Breast epithelium (tissue), 4 donors: Measurements from ENCODE around the gene ALOX5AP. TPM values are rescaled to one million over a fixed set of nuclear protein-coding genes. Genes with fewer than 3 reads are reported as not detected.

Source experiments
- DNase-seq, 2 donors: peaks; one replicate each; pipeline ENCODE4 v3.0.0-alpha.2; 2019; ENCODE audit warnings: low spot score in 2 of 2
- H3K27ac ChIP-seq, 2 donors: fragments of 200-600 bp; sonication (generic) in 1 of 2; one replicate each; pipeline ENCODE4 v1.5.1; 2016 to 2019; ENCODE audit warnings: mild to moderate bottlenecking in 1 of 2
- H3K27me3 ChIP-seq, 2 donors: fragments of 200-600 bp; sonication (generic) in 1 of 2; one replicate each; pipeline versions ENCODE4 v1.5.1 to v1.6.0; 2017 to 2019; ENCODE audit warnings: control low read depth in 1 of 2, mild to moderate bottlenecking in 1 of 2
- H3K36me3 ChIP-seq: fragments of 200-600 bp; one replicate; pipeline ENCODE4 v1.5.1; 2019
- H3K4me1 ChIP-seq, 2 donors: fragments of 200-600 bp; sonication (generic); one replicate each; pipeline ENCODE4 v1.5.1; 2016 to 2019; ENCODE audit warnings: control low read depth in 1 of 2
- H3K4me3 ChIP-seq, 3 donors: fragments of 200-600 bp; sonication (generic); 1 replicate in 2 of 3; 2 replicates in 1 of 3; pipeline ENCODE4 v1.5.1; 2016 to 2019; ENCODE audit warnings: mild to moderate bottlenecking in 3 of 3, moderate library complexity in 2 of 3
- H3K9me3 ChIP-seq, 2 donors: fragments of 200-600 bp; sonication (generic) in 1 of 2; one replicate each; pipeline ENCODE4 v1.5.1; 2016 to 2019; ENCODE audit warnings: control low read depth in 1 of 2
- POLR2A ChIP-seq: fragments of 450-650 bp; IDR thresholded peaks from one replicate; pipeline ENCODE4 v1.6.1; 2016; ENCODE audit warnings: antibody characterized with exemption, mild to moderate bottlenecking, moderate library complexity
- POLR2AphosphoS5 ChIP-seq, 3 donors: sonication (generic); formaldehyde crosslinking; IDR thresholded peaks; one replicate each; pipeline ENCODE4 v1.6.1; 2017; ENCODE audit warnings: antibody characterized with exemption in 3 of 3
- intact Hi-C: fragments of 100-400 bp; cut with DNase I; formaldehyde crosslinking; loops from one replicate; pipeline ENCODE4 v1.15.1; 2023; ENCODE audit warnings: low total_unique reads
- total RNA-seq, 3 donors: library from RNA; depleted of rRNA; stranded (reverse); fragments of >200 nt; gene quantifications; one replicate each; pipeline ENCODE4 v1.1.0, GENCODE V29; 2016
- TF ChIP-seq, protein P1 (sequence below), 3 donors: fragments of 450-650 bp; IDR thresholded peaks; one replicate each; pipeline ENCODE4 v1.5.1; 2016 to 2017; ENCODE audit warnings: antibody characterized with exemption in 3 of 3, mild to moderate bottlenecking in 3 of 3, moderate library complexity in 3 of 3

ALOX5AP gene
- total RNA-seq, 3 donors from 2014 or later = 32.1 to 47.4 (median 37.9) TPM

DNA sequence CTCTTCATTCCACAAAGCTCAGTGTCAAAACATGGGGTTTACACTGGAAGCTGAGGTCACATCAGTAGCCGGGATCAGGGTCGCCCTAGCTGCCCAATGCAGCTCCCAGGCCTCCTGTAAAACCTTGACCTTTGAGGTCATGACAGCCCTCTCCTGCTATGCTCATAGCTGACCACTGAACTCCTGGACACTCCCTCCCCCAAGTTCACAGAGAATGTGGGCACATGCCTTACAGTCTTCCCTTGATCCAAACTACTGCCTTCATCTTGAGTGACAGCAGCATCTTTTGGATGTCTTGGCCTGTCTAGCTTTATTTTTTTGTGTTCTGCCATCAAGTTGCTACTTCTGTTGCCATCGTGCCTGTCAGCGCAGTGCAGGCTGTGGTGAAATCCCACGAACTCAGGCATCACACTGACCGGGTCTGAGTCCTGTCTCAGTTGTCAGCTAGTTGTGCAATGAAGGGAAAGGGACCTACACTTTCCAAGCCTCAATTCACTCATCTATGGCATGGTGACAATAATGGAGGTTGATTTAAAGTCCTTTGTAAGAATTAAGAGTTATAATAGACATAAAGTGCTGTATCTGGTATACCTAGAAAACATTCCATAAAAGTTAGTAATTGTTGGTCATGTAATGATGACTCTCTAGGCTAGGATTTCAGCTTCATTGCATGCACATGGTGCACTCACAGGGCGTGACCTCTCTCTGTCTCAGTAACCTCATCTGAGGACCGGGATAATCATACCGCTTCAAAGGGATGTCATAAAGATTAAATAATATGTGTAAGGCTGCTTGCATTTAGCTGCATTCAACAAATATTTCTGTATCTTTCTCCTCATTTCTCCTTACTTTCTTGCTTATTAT lies 16.4 kb upstream of the ALOX5AP start:
- Histone ChIP-seq H3K27me3 (no peaks in the 10 kb centered on the region), H3K9me3 (no peaks in the 10 kb centered on the region), H3K27ac (no peak overlapping the region), H3K4me3 (no peak overlapping the region), H3K36me3 (no peaks in the 10 kb centered on the region), H3K4me1 (no peaks in the 10 kb centered on the region)
- no peak for TF ChIP-seq POLR2AphosphoS5 (IDR thresholded peaks at IDR 0.05)
- no peak for TF ChIP-seq POLR2A
- TF ChIP-seq, protein P1, sequence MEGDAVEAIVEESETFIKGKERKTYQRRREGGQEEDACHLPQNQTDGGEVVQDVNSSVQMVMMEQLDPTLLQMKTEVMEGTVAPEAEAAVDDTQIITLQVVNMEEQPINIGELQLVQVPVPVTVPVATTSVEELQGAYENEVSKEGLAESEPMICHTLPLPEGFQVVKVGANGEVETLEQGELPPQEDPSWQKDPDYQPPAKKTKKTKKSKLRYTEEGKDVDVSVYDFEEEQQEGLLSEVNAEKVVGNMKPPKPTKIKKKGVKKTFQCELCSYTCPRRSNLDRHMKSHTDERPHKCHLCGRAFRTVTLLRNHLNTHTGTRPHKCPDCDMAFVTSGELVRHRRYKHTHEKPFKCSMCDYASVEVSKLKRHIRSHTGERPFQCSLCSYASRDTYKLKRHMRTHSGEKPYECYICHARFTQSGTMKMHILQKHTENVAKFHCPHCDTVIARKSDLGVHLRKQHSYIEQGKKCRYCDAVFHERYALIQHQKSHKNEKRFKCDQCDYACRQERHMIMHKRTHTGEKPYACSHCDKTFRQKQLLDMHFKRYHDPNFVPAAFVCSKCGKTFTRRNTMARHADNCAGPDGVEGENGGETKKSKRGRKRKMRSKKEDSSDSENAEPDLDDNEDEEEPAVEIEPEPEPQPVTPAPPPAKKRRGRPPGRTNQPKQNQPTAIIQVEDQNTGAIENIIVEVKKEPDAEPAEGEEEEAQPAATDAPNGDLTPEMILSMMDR (IDR thresholded peaks at IDR 0.05) = no peak
- intact Hi-C loops = no loop called here
- no peak for DNase-seq

DNA sequence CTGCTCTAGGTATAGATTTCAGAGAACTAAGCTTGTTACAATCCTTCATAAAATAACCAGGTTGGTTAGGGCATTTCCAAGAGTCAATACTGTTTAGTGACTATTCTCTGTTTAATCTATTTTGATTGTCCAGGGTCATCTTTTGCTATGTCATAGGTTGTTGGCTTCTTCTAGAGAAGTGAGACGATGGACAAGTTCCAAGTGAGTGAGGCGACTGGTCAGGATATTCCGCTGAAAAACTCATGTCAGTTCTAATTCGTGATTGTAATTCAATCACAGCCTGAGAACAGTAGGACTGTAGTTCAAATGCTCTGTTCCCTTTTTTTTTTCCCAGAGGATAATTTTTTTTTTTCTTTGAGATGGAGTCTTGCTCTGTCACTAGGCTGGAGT lies 15.8 kb upstream of the ALOX5AP start:
- intact Hi-C loops = no loop called here
- H3K27ac ChIP-seq = no peak overlapping the region
- no peaks in the 10 kb centered on the region for H3K9me3 ChIP-seq
- no peak for DNase-seq
- H3K36me3 ChIP-seq = no peaks in the 10 kb centered on the region
- no peaks in the 10 kb centered on the region for H3K4me1 ChIP-seq
- H3K4me3 ChIP-seq = no peak overlapping the region
- TF ChIP-seq, protein P1 (IDR thresholded peaks at IDR 0.05) = no peak
- TF ChIP-seq POLR2A (no peak), POLR2AphosphoS5 (IDR thresholded peaks at IDR 0.05) (no peak)
- no peaks in the 10 kb centered on the region for H3K27me3 ChIP-seq

DNA sequence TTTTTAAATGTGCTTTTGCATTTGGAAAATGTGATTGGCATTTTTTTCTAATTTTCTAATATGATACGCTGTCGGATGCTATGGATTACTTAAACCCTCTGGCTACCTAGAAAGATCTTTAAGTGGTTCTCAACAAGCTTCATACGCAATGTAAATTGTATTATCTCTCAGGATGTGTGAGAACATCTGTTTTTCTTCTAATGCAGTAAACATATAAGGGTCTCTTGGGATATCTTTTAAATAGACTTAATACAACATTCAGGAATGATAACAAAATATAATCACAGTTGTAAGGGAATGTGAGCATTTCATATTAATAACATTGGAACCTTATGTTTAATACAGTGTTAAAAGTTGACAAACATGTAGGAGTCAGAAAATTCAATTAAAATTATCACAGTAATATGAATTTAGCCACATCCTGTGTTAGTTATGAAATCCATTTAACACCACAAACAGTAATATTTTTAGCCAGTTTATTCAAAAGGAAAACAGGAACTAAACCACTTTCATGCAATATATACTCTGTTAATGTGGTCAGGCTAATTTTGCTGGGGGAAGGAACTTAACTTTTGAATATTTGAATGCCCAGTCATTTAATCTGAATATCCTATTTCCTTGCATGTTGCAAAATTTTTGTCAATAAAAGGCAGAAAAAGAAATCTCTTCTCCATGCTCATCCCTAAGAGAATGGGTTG lies 15.0 kb upstream of the ALOX5AP start:
- H3K27me3 ChIP-seq = no peaks in the 10 kb centered on the region
- H3K4me3 ChIP-seq = no peak overlapping the region
- no peaks in the 10 kb centered on the region for H3K36me3 ChIP-seq
- no peaks in the 10 kb centered on the region for H3K4me1 ChIP-seq
- intact Hi-C loops = no loop called here
- H3K27ac ChIP-seq = no peak overlapping the region
- DNase-seq = no peak
- H3K9me3 ChIP-seq = no peaks in the 10 kb centered on the region
- TF ChIP-seq, protein P1 (IDR thresholded peaks at IDR 0.05) = no peak
- TF ChIP-seq POLR2AphosphoS5 (IDR thresholded peaks at IDR 0.05) = no peak
- TF ChIP-seq POLR2A = no peak

DNA sequence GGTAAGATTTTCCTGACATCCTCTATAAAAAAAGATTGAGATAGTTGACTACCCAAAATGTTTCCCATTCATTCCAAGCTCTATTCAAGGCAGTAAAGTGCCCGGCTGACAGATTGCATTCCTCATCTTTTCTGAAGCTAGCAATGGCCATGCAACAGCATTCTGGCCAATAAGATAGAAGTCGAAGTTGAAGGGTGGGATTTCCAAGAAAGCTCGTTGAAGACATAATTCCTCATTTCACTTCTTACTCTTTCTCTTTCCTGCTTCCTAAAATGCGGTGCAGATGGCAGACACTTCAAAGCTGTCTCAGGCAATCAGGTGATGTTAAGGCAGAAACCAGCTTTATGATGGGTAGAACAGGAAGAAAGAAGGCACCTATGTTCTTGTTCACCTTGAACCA lies 13.4 kb upstream of the ALOX5AP start:
- Histone ChIP-seq H3K27ac (no peak overlapping the region), H3K4me1 (no peaks in the 10 kb centered on the region), H3K4me3 (no peak overlapping the region), H3K27me3 (no peaks in the 10 kb centered on the region), H3K36me3 (no peaks in the 10 kb centered on the region), H3K9me3 (no peaks in the 10 kb centered on the region)
- intact Hi-C loops = no loop called here
- DNase-seq = no peak
- TF ChIP-seq POLR2AphosphoS5 (IDR thresholded peaks at IDR 0.05) = no peak

DNA sequence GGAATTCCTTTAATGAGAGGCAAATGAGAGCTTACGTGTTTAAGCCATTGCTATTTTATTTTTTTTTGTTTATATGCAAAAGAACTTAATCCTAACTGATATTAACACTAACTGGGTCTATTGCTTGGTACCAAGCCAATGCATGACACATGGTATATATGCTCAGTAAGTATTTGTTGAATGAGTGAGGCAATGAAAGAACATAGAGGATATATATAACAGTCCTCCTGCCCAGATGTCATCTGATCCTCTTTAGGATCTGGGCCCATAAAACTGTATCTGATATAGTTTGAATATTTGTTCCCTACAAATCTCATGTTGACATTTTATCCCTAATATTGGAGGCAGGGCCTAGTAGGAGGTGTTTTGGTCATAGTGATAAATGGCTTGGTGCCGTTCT lies 13.0 kb upstream of the ALOX5AP start:
- TF ChIP-seq, protein P1 (IDR thresholded peaks at IDR 0.05) = no peak
- no peak for TF ChIP-seq POLR2A
- TF ChIP-seq POLR2AphosphoS5 (IDR thresholded peaks at IDR 0.05) = no peak
- H3K4me3 ChIP-seq = no peak overlapping the region
- no peak for DNase-seq
- intact Hi-C loops = no loop called here
- no peaks in the 10 kb centered on the region for H3K9me3 ChIP-seq
- H3K4me1 ChIP-seq = no peaks in the 10 kb centered on the region
- no peaks in the 10 kb centered on the region for H3K27me3 ChIP-seq
- H3K27ac ChIP-seq = no peak overlapping the region
- no peaks in the 10 kb centered on the region for H3K36me3 ChIP-seq
